Transverse colon (tissue), 4 donors: Measurements from ENCODE around the gene FBXL4.

Experiments used
- CTCF ChIP-seq, 5 experiments: fragments of 200-600 bp in 3 of 5; fragments of 450-650 bp in 2 of 5; sonication (generic) in 3 of 5; IDR thresholded peaks; 1 replicate in 2 of 5; 2 replicates in 3 of 5; pipeline ENCODE4 v1.5.1; 2016 to 2017; ENCODE audit warnings: antibody characterized with exemption in 5 of 5, inconsistent platforms in 3 of 5, mild to moderate bottlenecking in 2 of 5, moderate library complexity in 1 of 5
- POLR2A ChIP-seq: fragments of 450-650 bp; IDR thresholded peaks from one replicate; pipeline ENCODE4 v1.6.1; 2016; ENCODE audit warnings: antibody characterized with exemption, mild to moderate bottlenecking, moderate library complexity
- POLR2AphosphoS5 ChIP-seq, 3 donors: sonication (generic); formaldehyde crosslinking; IDR thresholded peaks; one replicate each; pipeline ENCODE4 v1.6.1; 2016; ENCODE audit warnings: antibody characterized with exemption in 3 of 3

GRCh38 chr6:98880486-98880885, 67.3 kb downstream of the FBXL4 start:
- TF ChIP-seq POLR2AphosphoS5 (IDR thresholded peaks at IDR 0.05) (no peak), CTCF (IDR thresholded peaks at IDR 0.05) (no peak), POLR2A (no peak)
